Measurements from ENCODE around the gene CYP2U1. TPM values are rescaled to one million over a fixed set of nuclear protein-coding genes. Genes with fewer than 3 reads are reported as not detected.

The CYP2U1 gene
- total and polyA plus RNA-seq, 2 of the 8 experiments (the other 6 are each of a cell fraction or from before 2014, with no cell fraction given): 3.1 to 5.0 TPM

GRCh38 chr4:107922486-107923473, 8.6 kb upstream of the CYP2U1 start (continued):
- TF ChIP-seq GABPA (IDR thresholded peaks at IDR 0.05; ENCODE audit: borderline replicate concordance, insufficient read depth, low read length) (no peak), FOSL1 (IDR thresholded peaks at IDR 0.05; ENCODE audit: insufficient read depth, low read depth, low read length) (no peak), CREB1 (IDR thresholded peaks at IDR 0.05) (no peak), USF2 (IDR thresholded peaks at IDR 0.05; ENCODE audit: low read length) (no peak), EZH2 (IDR thresholded peaks at IDR 0.05; ENCODE audit: low read depth, low read length, severe bottlenecking) (no peak), ASH2L (IDR thresholded peaks at IDR 0.05; ENCODE audit: low read length) (no peak), EP300 (IDR thresholded peaks at IDR 0.05; ENCODE audit: borderline replicate concordance in 1 of 2, low read depth in 2 of 2, low read length in 2 of 2) (no peak), HDAC2 (IDR thresholded peaks at IDR 0.05; ENCODE audit: borderline replicate concordance in 1 of 2, low read depth in 2 of 2, low read length in 2 of 2) (no peak)

Measured in H1 (cell line).